Spinal cord (tissue), 10 donors: Measurements from ENCODE around the gene KIF25. TPM values are rescaled to one million over a fixed set of nuclear protein-coding genes. Genes with fewer than 3 reads are reported as not detected.

Experiments
- DNase-seq, 6 donors: peaks; one replicate each; pipeline versions ENCODE4 v3.0.0 to v3.0.0-alpha.2; 2013 to 2015; ENCODE audit warnings: low spot score in 6 of 6, low read depth in 4 of 6
- H3K27ac ChIP-seq: one replicate; pipeline ENCODE4 v1.5.1; 2013; ENCODE audit warnings: low read depth, low read length, control low read depth
- H3K27me3 ChIP-seq: one replicate; pipeline ENCODE4 v1.6.1; 2013; ENCODE audit warnings: low read length; ENCODE audit not compliant: control insufficient read depth, insufficient read depth
- H3K36me3 ChIP-seq: one replicate; pipeline ENCODE4 v1.6.1; 2013; ENCODE audit warnings: low read length; ENCODE audit not compliant: control insufficient read depth, insufficient read depth
- H3K4me1 ChIP-seq: one replicate; pipeline ENCODE4 v1.6.1; 2013; ENCODE audit warnings: low read length; ENCODE audit not compliant: control insufficient read depth, insufficient read depth
- H3K4me3 ChIP-seq: one replicate; pipeline ENCODE4 v1.5.1; 2013; ENCODE audit warnings: low read depth, low read length, control low read depth
- H3K9me3 ChIP-seq: one replicate; pipeline ENCODE4 v1.6.1; 2013; ENCODE audit warnings: low read length; ENCODE audit not compliant: control insufficient read depth, insufficient read depth
- whole genome bisulfite sequencing: methylation state at CpG from one replicate; pipeline ENCODE4 v1.1.5; 2013; ENCODE audit warnings: missing lambda C conversion rate; ENCODE audit not compliant: insufficient coverage; 5-methylcytosine and 5-hydroxymethylcytosine counted together
- polyA plus RNA-seq, 2 donors: library from polyadenylated mRNA; unstranded; fragments of 120-200 nt; gene quantifications; one replicate each; pipeline ENCODE4 v1.2.1, GENCODE V29; 2013; ENCODE audit not compliant: insufficient read length in 2 of 2
- total RNA-seq, 2 donors: library from RNA; depleted of rRNA in 1 of 2; stranded (reverse); fragments of 120-200 nt in 1 of 2; fragments of >200 nt in 1 of 2; gene quantifications; one replicate each; pipeline versions ENCODE4 v1.2.3 to v1.2.4, GENCODE V29; 2013 to 2014
- donor health status: healthy.

Gene KIF25
- total and polyA plus RNA-seq, 4 donors: 1.2 to 3.0 (median 2.2) TPM; not detected in 1

DNA sequence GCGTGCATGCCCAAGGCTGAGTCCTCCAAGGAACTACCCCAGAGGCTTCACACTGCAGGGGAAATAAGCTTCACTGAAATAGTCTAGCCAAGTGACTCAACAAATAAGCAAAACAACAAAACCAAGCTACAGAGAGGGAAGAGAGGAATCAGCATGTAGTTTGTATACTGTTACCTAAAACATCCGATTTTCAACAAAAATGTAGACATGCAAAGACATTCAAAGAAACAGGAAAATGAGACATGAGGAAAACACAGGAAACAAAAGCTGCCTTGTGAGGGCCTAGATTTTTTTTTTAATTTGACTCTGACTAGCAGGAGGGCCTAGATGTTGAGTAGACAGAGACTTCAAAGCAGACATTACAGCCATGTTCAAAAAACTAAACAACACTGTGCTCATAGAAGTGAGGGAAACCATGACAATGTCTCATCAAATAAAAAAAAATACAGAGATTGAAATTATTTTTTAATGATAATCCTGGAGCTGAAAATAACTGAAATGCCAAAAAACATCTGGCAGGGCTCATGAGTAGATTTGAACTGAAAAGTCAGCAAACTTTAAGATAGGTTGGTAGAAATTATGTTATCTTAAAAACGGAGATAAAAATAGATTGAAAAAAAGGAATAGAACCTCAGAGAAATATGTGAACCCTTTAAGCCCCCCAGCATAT, 16.4 kb upstream of the KIF25 start:
- Histone ChIP-seq H3K4me3 (no peak overlapping the region), H3K4me1 (peaks cover 5% of the 10 kb centered on the region), H3K27ac (no peak overlapping the region), H3K9me3 (no peaks in the 10 kb centered on the region), H3K36me3 (peaks cover 5% of the 10 kb centered on the region), H3K27me3 (no peaks in the 10 kb centered on the region)
- no peak for DNase-seq
- WGBS: no CpG with 5 or more reads among the region's 3 CpGs

- peak in 1 of 6 donors; percentile 62 for DNase-seq
- H3K36me3 ChIP-seq: peaks cover under 1% of the 10 kb centered on the region
- peaks cover 5% of the 10 kb centered on the region for H3K4me1 ChIP-seq
- H3K27me3 ChIP-seq: no peaks in the 10 kb centered on the region
- H3K9me3 ChIP-seq: no peaks in the 10 kb centered on the region
- no peak overlapping the region for H3K4me3 ChIP-seq
- H3K27ac ChIP-seq: no peak overlapping the region
- WGBS: 83% methylated on average over 3 of the region's 7 CpGs
These were observed 15.5 kb upstream of the KIF25 start for GRCh38 chr6:167981916-167982462.

DNA sequence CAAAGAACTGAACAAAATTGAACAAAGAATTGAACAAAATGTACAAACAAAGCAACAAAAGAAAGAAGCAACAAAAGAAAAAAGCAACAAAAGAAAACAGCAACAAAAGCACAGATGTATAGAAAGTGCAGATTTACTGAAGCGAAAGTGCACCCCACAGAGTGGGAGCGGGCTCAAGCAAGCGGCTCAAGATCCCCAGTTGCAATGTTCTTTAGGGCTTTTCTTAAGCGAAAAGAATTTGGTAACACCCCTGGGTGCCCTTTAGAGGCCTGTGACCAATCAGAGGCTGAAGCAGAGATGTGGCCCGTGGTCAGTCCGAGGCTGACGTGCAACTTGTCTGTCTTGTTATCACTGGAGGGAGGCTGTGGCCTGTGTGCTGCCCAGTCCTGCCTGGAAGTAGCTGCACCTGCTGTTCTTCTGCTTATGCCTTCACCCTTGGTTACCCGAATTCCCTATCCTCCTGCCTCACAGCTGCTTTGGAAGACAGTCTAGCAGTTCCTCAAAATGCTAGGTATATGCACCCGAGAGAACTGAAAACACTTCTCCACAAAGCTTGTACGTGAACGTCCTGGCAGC, 13.2 kb upstream of the KIF25 start:
- H3K4me1 ChIP-seq: peaks cover 4% of the 10 kb centered on the region
- no peak for DNase-seq
- no peak overlapping the region for H3K27ac ChIP-seq
- H3K36me3 ChIP-seq: no peaks in the 10 kb centered on the region
- H3K9me3 ChIP-seq: no peaks in the 10 kb centered on the region
- H3K4me3 ChIP-seq: no peak overlapping the region
- no peaks in the 10 kb centered on the region for H3K27me3 ChIP-seq
- WGBS: 81% methylated on average over 8 of the region's 11 CpGs

- Histone ChIP-seq H3K9me3 (no peaks in the 10 kb centered on the region), H3K27ac (no peak overlapping the region), H3K36me3 (no peaks in the 10 kb centered on the region), H3K27me3 (no peaks in the 10 kb centered on the region), H3K4me3 (no peak overlapping the region), H3K4me1 (no peaks in the 10 kb centered on the region)
- no peak for DNase-seq
- 88% methylated on average over 9 of the region's 13 CpGs for WGBS
These were observed 12.4 kb upstream of the KIF25 start for GRCh38 chr6:167984876-167985604.

GRCh38 chr6:167985911-167986595, 11.4 kb upstream of the KIF25 start:
- H3K36me3 ChIP-seq: peaks cover 2% of the 10 kb centered on the region
- no peaks in the 10 kb centered on the region for H3K27me3 ChIP-seq
- H3K9me3 ChIP-seq: no peaks in the 10 kb centered on the region
- H3K4me1 ChIP-seq: no peaks in the 10 kb centered on the region
- WGBS: 96% methylated on average over 37 of the region's 39 CpGs
- H3K27ac ChIP-seq: no peak overlapping the region
- no peak for DNase-seq
- H3K4me3 ChIP-seq: no peak overlapping the region

- WGBS: 94% methylated on average over 35 of the region's 35 CpGs
- Histone ChIP-seq H3K9me3 (no peaks in the 10 kb centered on the region), H3K4me1 (no peaks in the 10 kb centered on the region), H3K27me3 (no peaks in the 10 kb centered on the region), H3K4me3 (no peak overlapping the region), H3K36me3 (peaks cover 2% of the 10 kb centered on the region), H3K27ac (no peak overlapping the region)
- no peak for DNase-seq
These were observed 9.9 kb upstream of the KIF25 start for GRCh38 chr6:167987396-167988153.

DNA sequence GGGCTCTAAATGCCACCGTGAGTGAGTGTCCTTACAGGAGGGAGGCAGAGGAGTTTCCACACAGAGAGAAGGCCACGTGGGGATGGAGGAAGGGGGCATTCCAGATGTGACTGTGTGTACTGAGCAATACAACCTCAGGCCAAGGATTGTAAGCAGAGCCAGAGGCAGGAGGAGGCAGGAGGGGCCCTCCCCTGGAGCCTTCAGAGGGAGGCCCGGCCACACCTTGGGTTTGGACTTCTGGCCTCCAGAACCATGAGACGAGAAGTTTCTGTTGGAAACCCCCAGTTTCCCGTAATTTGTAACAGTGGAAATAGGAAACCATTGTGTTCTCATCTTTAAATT, 9.3 kb upstream of the KIF25 start:
- Histone ChIP-seq H3K4me1 (no peaks in the 10 kb centered on the region), H3K36me3 (peaks cover 2% of the 10 kb centered on the region), H3K27ac (no peak overlapping the region), H3K9me3 (no peaks in the 10 kb centered on the region), H3K4me3 (no peak overlapping the region), H3K27me3 (no peaks in the 10 kb centered on the region)
- WGBS: 87% methylated on average over 5 of the region's 5 CpGs
- no peak for DNase-seq

DNA sequence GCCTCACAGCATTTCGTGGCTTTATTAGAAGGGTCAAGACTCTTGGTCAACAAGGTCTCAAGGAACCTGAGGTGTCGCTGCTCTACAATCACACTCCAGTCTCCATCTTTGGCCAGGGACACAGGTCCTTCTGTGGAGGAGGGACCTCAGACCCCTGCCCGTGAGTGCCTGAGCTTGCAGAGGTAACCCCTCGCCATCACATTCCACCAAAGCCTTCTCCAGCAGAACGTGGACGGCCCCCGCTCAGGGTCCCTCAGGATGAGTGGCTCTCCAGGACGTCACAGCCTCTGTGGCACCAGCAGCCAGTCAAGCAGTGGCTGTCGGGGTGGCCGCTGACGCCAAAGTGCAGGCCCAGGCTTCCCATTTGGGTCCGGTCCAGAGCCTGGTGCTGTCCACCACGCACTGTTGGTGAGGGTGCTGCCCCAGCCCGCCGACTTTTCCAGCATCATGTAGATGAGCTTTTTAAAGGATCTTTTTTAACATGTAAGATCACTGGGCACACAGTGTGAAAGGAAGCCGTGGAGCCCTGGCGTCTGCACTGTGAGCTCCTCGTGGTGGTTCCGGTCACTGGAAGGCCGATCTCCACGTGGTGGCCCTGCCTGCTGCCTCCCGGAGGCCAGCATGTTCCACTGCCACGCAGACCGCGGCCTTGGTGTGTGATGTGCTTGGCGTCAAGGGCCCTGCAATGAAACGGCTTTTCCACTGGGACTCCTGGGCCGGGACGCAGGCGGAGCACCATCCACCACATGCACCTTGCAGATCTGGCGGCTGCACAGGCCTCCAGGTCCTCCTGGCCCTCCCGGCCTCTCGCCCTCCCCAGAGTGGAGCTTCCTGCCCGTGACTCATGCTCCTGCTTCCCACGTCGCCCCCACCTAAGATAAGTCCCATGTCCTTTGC, 8.3 kb upstream of the KIF25 start:
- Histone ChIP-seq H3K9me3 (no peaks in the 10 kb centered on the region), H3K4me1 (no peaks in the 10 kb centered on the region), H3K27ac (no peak overlapping the region), H3K36me3 (peaks cover 2% of the 10 kb centered on the region), H3K27me3 (no peaks in the 10 kb centered on the region), H3K4me3 (no peak overlapping the region)
- WGBS: 94% methylated on average over 36 of the region's 36 CpGs
- no peak for DNase-seq
